Peyer's patch (tissue), 4 donors: Measurements from ENCODE around the gene ATP9A. TPM values are rescaled to one million over a fixed set of nuclear protein-coding genes. Genes with fewer than 3 reads are reported as not detected.

Source experiments
- DNase-seq, 3 donors: peaks; one replicate each; pipeline ENCODE4 v3.0.0-alpha.2; 2017 to 2019
- H3K27ac ChIP-seq, 4 donors: fragments of 200-600 bp; sonication (generic); one replicate each; pipeline ENCODE4 v1.5.1; 2016 to 2019
- H3K27me3 ChIP-seq, 2 donors: fragments of 200-600 bp; sonication (generic); one replicate each; pipeline ENCODE4 v1.5.1; 2019
- H3K36me3 ChIP-seq, 3 donors: fragments of 200-600 bp; sonication (generic); one replicate each; pipeline ENCODE4 v1.5.1; 2016 to 2019
- H3K4me1 ChIP-seq, 4 donors: fragments of 200-600 bp; sonication (generic); one replicate each; pipeline ENCODE4 v1.5.1; 2016 to 2019
- H3K4me3 ChIP-seq, 4 donors: fragments of 200-600 bp; sonication (generic); 1 replicate in 3 of 4; 2 replicates in 1 of 4; pipeline ENCODE4 v1.5.1; 2016 to 2019; ENCODE audit warnings: mild to moderate bottlenecking in 1 of 4
- H3K9me3 ChIP-seq, 4 donors: fragments of 200-600 bp; sonication (generic); one replicate each; pipeline ENCODE4 v1.5.1; 2016 to 2019; ENCODE audit warnings: mild to moderate bottlenecking in 1 of 4
- POLR2A ChIP-seq, 2 donors: fragments of 450-650 bp; IDR thresholded peaks; one replicate each; pipeline ENCODE4 v1.5.1; 2017; ENCODE audit warnings: antibody characterized with exemption in 2 of 2, mild to moderate bottlenecking in 2 of 2, moderate library complexity in 2 of 2
- total RNA-seq, 4 donors: library from RNA; depleted of rRNA; stranded (reverse); fragments of >200 nt; gene quantifications; one replicate each; pipeline ENCODE4 v1.1.0, GENCODE V29; 2016
- TF ChIP-seq, protein P1 (sequence below), 6 experiments: fragments of 450-650 bp in 4 of 6; fragments of 200-600 bp in 2 of 6; sonication (generic) in 1 of 6; IDR thresholded peaks; one replicate each; pipeline ENCODE4 v1.5.1; 2017 to 2019; ENCODE audit warnings: antibody characterized with exemption in 6 of 6, mild to moderate bottlenecking in 3 of 6, moderate library complexity in 1 of 6

Gene ATP9A
- total RNA-seq, 4 donors from 2014 or later, result 27.2 to 73.1 (median 48.7) TPM

DNA sequence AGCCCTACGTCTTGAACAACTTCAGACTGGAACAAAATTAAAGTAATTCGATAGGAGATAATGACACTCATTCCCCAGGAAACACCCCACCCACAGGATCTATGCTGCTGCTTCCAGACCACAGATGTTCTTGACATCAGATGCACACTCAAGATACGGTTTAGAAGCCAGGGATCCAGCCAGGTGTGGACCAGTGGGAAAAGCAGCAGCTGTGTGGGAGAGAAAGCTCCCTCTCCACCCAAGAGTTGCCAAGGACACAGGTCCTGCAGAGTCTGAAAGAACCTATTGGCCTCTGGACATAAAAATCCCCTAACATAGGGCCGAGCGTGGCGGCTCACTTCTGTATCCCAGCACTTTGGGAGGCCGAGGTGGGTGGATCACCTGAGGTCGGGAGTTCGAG, 133.9 kb downstream of the ATP9A start:
- Histone ChIP-seq H3K4me3 (no peak overlapping the region), H3K36me3 (peaks cover 0 to 14% (median 0%) of the 10 kb centered on the region in 3 donors), H3K27ac (no peak overlapping the region), H3K4me1 (peaks cover 0 to 18% (median 0%) of the 10 kb centered on the region in 4 donors), H3K9me3 (no peaks in the 10 kb centered on the region), H3K27me3 (no peaks in the 10 kb centered on the region)
- TF ChIP-seq POLR2A (IDR thresholded peaks at IDR 0.05), result no peak
- DNase-seq, result no peak

DNA sequence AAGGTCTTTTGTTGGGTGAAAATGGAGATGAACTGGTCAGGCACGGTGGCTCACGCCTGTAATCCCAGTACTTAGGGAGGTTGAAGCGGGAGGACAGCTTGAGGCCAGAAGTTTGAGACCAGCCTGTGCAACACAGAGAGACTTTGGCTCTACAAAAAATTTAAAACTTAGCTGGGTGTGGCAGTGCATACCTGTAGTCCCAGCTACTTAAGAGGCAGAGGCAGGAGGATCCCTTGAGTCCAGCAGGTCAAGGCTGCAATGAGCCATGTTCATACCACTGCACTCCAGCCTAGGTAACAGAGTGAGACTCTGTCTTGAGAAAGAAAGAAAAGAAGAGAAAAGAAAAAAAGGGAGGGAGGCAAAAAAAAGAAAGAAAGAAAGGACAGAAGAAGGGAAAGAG, 134.8 kb downstream of the ATP9A start:
- H3K27me3 ChIP-seq, result no peaks in the 10 kb centered on the region
- no peak for DNase-seq
- peak overlapping the region in 1 of 4 donors; percentile 9 for H3K27ac ChIP-seq
- no peak for TF ChIP-seq POLR2A (IDR thresholded peaks at IDR 0.05)
- TF ChIP-seq, protein P1, sequence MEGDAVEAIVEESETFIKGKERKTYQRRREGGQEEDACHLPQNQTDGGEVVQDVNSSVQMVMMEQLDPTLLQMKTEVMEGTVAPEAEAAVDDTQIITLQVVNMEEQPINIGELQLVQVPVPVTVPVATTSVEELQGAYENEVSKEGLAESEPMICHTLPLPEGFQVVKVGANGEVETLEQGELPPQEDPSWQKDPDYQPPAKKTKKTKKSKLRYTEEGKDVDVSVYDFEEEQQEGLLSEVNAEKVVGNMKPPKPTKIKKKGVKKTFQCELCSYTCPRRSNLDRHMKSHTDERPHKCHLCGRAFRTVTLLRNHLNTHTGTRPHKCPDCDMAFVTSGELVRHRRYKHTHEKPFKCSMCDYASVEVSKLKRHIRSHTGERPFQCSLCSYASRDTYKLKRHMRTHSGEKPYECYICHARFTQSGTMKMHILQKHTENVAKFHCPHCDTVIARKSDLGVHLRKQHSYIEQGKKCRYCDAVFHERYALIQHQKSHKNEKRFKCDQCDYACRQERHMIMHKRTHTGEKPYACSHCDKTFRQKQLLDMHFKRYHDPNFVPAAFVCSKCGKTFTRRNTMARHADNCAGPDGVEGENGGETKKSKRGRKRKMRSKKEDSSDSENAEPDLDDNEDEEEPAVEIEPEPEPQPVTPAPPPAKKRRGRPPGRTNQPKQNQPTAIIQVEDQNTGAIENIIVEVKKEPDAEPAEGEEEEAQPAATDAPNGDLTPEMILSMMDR (IDR thresholded peaks at IDR 0.05), result no peak
- peaks cover 0 to 20% (median 0%) of the 10 kb centered on the region in 4 donors for H3K4me1 ChIP-seq
- H3K4me3 ChIP-seq, result no peak overlapping the region
- no peaks in the 10 kb centered on the region for H3K9me3 ChIP-seq
- peaks cover 0 to 13% (median 0%) of the 10 kb centered on the region in 3 donors for H3K36me3 ChIP-seq

DNA sequence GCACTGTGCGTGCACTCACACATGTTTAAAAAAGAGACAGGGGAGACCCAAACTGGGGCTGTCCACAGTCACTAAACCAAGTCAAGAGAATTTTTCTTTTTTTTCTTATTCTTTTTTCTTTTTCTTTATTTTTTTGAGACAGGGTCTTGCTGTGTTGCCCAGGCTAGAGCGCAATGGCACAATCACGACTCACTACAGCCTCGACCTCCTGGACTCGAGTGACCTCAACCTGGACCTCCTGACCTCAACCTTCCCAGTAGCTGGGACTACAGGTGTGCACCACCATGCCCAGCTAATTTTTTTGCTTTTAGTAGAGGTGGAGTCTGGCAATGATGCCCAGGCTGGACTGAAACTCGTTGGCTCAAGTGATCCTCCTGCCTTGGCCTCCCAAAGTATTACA, 136.2 kb downstream of the ATP9A start:
- H3K27me3 ChIP-seq, result no peaks in the 10 kb centered on the region
- no peak for TF ChIP-seq POLR2A (IDR thresholded peaks at IDR 0.05)
- TF ChIP-seq, protein P1 (IDR thresholded peaks at IDR 0.05), result no peak
- H3K36me3 ChIP-seq, result peaks cover 0 to 13% (median 0%) of the 10 kb centered on the region in 3 donors
- peak overlapping the region; percentile 49 to 86 (median 66) for H3K27ac ChIP-seq
- H3K9me3 ChIP-seq, result no peaks in the 10 kb centered on the region
- peaks cover 0 to 20% (median 0%) of the 10 kb centered on the region in 4 donors for H3K4me1 ChIP-seq
- no peak for DNase-seq
- H3K4me3 ChIP-seq, result no peak overlapping the region

DNA sequence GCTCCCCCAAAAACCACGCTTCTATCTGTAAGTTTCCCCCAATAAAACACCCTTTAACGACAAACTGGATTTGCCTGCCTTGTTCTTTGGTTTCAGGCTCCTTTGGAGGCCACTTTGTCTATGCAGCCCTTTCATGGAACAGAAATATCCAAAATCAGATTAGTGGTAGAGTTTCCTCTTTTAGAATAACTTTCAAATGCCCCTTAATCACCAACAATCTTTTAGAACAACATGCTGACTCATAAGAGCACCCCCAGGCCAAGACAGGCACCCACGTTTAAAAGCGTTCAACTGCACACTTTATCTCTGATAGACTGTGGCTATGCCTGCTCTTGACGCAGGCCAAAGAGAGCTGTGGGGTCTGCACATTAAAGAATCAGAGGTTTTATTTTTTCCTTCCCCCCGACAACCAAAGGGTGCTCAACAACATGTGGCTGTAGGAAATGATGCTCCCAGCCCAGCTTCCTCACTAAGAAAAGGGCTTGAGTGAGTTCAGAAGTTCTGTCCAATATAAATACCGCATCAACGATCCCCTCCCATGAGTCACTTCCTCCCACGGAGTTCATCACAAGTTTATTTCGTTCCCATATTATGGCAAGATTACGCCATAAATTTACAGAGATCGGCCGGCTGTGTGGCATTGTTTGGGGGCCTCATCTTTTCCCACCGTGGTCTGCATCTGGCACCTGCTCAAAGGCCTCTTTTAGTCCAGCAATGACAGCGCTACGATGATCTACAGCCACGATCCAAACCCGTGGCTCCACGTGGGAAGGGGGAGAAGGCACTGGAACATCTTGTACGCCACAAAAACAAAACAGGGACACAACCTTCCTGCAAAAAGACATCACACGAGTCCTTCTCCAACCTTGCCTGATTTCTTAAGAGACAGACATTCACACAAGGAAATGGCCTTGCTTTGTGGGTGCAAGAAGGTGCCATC, 136.9 kb downstream of the ATP9A start:
- peaks cover 0 to 20% (median 0%) of the 10 kb centered on the region in 4 donors for H3K4me1 ChIP-seq
- TF ChIP-seq POLR2A (IDR thresholded peaks at IDR 0.05), result peak in 1 of 2 donors; percentile 10
- TF ChIP-seq, protein P1 (IDR thresholded peaks at IDR 0.05), result no peak
- H3K9me3 ChIP-seq, result no peaks in the 10 kb centered on the region
- no peaks in the 10 kb centered on the region for H3K27me3 ChIP-seq
- no peak overlapping the region for H3K4me3 ChIP-seq
- peaks cover 0 to 10% (median 0%) of the 10 kb centered on the region in 3 donors for H3K36me3 ChIP-seq
- DNase-seq, result peak in 2 of 3 donors; percentile 22 to 75
- peak overlapping the region; percentile 49 to 86 (median 66) for H3K27ac ChIP-seq

DNA sequence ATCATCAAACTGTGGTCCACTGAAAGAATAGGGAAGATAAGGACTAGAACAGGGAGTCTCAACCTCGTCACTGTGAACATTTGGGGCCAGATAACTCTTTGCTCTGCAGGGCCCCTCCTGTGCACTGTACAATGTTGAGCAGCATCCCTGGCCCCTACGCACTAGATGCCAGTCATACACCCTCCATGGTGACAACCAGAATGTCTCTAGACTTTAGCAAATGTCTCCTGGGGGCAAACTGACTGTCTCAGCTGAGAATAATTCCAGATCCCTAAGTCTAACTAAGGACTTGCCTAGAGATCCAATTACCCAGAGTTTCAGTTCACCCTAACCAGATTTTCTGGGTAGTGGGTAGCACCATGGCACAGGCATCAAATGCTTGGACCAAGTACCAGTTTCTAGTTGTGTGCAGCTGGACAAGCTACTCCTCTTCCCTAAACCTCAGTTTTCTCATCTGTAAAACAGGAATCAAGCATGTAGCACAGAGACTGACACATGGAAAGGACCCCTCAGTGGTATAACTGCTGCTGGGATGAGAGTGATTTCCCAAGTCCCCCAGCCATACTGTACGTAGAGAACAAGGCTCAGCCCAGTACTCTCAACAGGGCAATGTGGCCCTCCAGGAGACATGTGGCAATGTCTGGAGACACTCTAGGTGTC, 138.7 kb downstream of the ATP9A start:
- peaks cover 0 to 14% (median 0%) of the 10 kb centered on the region in 3 donors for H3K36me3 ChIP-seq
- no peaks in the 10 kb centered on the region for H3K9me3 ChIP-seq
- TF ChIP-seq POLR2A (IDR thresholded peaks at IDR 0.05), result no peak
- TF ChIP-seq, protein P1 (IDR thresholded peaks at IDR 0.05), result no peak
- no peak for DNase-seq
- peak overlapping the region in 2 of 4 donors; percentile 65 to 86 for H3K27ac ChIP-seq
- H3K27me3 ChIP-seq, result no peaks in the 10 kb centered on the region
- no peak overlapping the region for H3K4me3 ChIP-seq
- H3K4me1 ChIP-seq, result peaks cover 0 to 20% (median 0%) of the 10 kb centered on the region in 4 donors
